GOT3 (cell line): ENCODE results near the gene NCAPD2.
"Not testable (repeated sequence)": the region's sequence is repeated elsewhere in the genome, so short reads cannot be mapped to it uniquely, and the experiment has no call there.

Experiments used
- DNase-seq: peaks from one replicate; lab custom pipeline; 2025; ENCODE audit warnings: mixed read lengths; lab: John Stamatoyannopoulos, UW

NCAPD2 gene

GRCh38 chr12:6463216-6463615 is 30.7 kb upstream of the NCAPD2 start:
- no peak for DNase-seq

- DNase-seq: no peak
These were observed 30.0 kb upstream of the NCAPD2 start for GRCh38 chr12:6463858-6464257.

GRCh38 chr12:6464531-6464930 is 29.4 kb upstream of the NCAPD2 start:
- DNase-seq: no peak

GRCh38 chr12:6465467-6466183 is 28.3 kb upstream of the NCAPD2 start:
- DNase-seq: no peak

- DNase-seq: no peak
These were observed 27.7 kb upstream of the NCAPD2 start for GRCh38 chr12:6466184-6466573.

GRCh38 chr12:6466751-6467150 is 27.2 kb upstream of the NCAPD2 start:
- not testable (repeated sequence) for DNase-seq

GRCh38 chr12:6467571-6468282 is 26.2 kb upstream of the NCAPD2 start:
- DNase-seq: not testable (repeated sequence)

GRCh38 chr12:6468283-6468575 is 25.7 kb upstream of the NCAPD2 start:
- DNase-seq: no peak

- no peak for DNase-seq
These were observed 24.8 kb upstream of the NCAPD2 start for GRCh38 chr12:6469092-6469491.

- DNase-seq: no peak
These were observed 24.1 kb upstream of the NCAPD2 start for GRCh38 chr12:6469609-6470374.

GRCh38 chr12:6470375-6471163 is 23.3 kb upstream of the NCAPD2 start, which contains the start of gene VAMP1:
Gene VAMP1 (minus strand): TSS chr12:6470677. CDS start chr12:6470531, 146 bp downstream.
- peak; percentile 93 for DNase-seq

- DNase-seq: no peak
These were observed 21.9 kb upstream of the NCAPD2 start for GRCh38 chr12:6471989-6472360.

GRCh38 chr12:6472491-6472890 is 21.4 kb upstream of the NCAPD2 start:
- DNase-seq: no peak

GRCh38 chr12:6475233-6475975 is 18.5 kb upstream of the NCAPD2 start:
- DNase-seq: not testable (repeated sequence)

- no peak for DNase-seq
These were observed 17.4 kb upstream of the NCAPD2 start for GRCh38 chr12:6476489-6476888.

GRCh38 chr12:6477601-6478377 is 16.1 kb upstream of the NCAPD2 start:
- DNase-seq: not testable (repeated sequence)

GRCh38 chr12:6478416-6478815 is 15.5 kb upstream of the NCAPD2 start:
- no peak for DNase-seq

- no peak for DNase-seq
These were observed 5.7 kb upstream of the NCAPD2 start for GRCh38 chr12:6488240-6488639.

- no peak for DNase-seq
These were observed 4.5 kb upstream of the NCAPD2 start for GRCh38 chr12:6489449-6489848.

- DNase-seq: not testable (repeated sequence)
These were observed 3.2 kb upstream of the NCAPD2 start for GRCh38 chr12:6490673-6491072.
